HG03064 (cell line): ENCODE data around the gene CCR4.
"Not testable (repeated sequence)": the region's sequence is repeated elsewhere in the genome, so short reads cannot be mapped to it uniquely, and the experiment has no call there.

Experiments
- ATAC-seq: cut with Tn5 transposase; IDR thresholded peaks from one replicate; pipeline ENCODE4 v1.9.1; 2021; ENCODE audit warnings: low read depth; ENCODE audit not compliant: unreplicated experiment

The CCR4 gene

DNA sequence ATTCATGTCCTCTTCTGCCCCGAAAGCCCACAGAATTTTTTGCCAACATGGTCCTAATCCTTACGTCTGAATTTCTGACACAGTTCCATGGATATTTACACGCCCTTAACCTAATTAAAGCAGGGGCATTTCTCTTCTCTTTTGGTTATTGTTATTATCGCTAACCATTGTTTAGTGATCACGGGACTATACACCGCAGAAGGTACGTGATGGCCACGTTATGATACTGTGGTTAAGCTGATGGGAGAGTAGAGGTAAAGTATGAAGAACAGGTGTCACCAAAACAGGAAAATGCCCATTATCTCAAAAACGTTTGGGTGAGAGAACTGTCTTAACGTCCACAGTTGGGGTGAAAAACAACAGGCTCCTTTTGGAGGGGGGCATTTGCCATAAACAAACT is 26.4 kb downstream of the CCR4 start:
- no peak for ATAC-seq

DNA sequence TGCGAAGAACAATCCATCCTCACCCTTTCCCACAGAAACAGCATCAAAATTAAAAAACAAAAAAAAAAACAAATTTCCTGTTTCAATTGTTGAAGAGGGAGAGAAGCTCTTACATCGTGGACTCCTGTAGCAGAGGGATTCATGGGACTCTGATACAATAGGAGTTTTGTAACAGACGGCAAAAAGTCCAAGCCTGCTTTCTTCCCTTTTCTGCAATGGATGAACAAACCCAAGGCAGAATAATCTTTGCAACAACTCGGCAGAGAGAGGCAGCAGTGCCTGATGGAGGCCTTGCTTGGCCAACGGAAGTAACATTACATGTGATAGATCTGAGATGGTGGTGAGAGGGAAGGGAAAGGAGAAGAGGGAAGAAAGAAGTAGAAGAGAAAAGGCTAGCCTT is 26.9 kb downstream of the CCR4 start:
- no peak for ATAC-seq

DNA sequence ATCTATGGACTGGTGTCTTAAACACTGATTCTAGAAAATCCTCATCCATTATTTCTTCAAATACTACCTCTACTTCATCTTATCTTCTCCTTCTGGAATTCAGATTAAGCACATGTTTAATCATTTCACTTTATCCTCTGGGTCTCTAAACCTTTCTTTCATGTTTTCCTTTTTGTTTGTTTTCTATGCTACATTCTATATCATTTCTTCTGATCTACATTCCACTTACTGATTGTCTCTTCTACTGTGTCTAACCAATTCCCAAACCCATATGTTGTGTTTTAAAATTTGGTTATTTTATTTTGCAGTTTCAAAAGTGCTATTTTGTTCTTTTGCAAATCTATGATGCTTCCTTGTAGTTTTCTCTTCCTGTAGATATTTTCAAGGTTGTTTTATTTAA is 31.7 kb downstream of the CCR4 start:
- ATAC-seq, result no peak

DNA sequence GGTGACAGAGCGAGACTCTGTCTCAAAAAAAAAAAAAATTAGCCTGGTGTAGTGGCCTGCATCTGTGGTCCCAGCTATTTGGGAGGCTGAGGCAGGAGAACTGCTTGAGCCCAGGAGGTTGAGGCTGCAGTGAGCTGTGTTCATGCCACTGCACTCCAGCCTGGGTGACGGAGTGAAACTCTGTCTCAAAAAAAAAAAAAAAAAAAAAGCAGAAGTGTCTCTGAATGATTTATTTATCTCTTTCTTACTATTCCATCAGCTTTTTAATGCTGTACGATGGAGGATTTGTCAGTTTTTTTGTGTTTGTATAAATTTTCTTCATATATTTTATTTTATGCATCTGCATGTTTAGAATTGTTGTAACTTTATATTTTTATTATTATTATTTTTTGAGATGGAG is 33.5 kb downstream of the CCR4 start:
- not testable (repeated sequence) for ATAC-seq

DNA sequence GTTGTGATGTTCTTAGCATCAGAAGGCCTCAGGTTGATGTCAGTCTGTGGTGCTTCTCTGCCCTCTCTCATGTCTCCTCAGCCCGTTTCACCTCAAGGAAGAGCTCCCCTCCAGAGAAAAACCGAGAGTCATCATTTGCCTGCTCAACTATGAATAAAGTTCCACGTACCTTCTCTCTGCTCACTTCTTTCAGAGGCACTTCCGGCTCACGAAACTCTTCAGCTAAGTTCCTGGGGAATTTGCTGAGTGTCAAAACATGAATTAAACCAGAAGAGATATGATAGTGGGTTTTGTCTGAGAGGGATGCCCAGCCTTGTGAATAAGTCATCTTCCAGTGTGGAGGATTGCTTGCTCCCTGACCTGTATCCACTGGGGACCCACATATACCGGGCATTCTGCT is 37.7 kb downstream of the CCR4 start:
- ATAC-seq, result no peak

DNA sequence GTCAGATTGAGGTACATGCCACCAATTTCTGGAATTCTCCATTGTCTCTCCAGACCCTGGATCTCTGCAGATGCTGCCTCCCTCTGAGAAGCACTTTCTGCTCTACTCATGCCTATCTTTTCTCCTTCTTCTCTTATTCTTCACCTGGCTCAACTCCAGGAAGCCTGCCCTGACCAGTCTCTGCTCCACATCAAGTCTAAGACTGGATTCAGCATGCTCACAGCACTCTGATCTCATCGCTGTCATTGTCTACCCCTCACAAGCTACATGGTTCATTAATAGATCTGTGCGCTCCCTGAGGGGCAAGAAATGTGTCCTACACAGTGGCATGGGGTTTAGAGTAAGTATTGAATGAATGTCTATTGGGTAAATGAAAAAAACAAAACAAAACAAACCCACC is 38.7 kb downstream of the CCR4 start:
- ATAC-seq, result no peak

DNA sequence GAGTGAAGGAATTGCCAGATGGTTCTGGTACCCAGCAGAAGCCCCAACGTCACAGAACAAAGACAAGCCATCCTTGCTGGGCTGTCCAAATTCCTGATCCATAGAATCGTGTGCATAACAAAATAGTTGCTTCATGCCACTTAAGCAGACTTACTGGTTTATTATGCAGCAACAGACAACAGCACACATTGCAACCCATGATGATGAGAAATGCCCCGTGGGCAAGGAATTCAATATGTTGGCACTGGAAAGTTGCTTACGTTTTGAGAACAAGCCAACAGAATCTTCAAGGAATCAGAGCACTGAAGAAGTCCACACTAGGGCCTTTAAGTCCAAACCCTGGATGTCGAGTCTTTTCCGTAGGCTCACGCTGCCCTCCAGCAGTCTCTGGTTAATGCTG is 40.3 kb downstream of the CCR4 start:
- no peak for ATAC-seq

DNA sequence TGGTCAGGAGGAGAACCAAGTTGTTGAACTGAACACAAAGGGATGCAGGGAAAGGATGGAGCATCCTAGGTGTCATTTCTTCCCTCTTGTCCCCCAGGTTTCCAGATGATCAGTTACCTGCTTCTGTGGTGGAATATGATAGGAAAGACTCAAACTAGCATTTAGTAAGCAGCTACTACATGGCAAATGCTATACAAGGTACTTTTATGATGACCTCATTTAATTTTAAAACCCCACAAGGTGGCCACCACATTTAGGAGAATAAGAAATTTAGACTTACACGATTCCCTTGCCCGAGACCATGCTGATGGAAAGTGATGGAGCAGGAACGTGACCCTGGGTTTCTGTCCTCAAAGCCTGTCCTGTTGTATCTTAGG is 40.9 kb downstream of the CCR4 start:
- no peak for ATAC-seq

DNA sequence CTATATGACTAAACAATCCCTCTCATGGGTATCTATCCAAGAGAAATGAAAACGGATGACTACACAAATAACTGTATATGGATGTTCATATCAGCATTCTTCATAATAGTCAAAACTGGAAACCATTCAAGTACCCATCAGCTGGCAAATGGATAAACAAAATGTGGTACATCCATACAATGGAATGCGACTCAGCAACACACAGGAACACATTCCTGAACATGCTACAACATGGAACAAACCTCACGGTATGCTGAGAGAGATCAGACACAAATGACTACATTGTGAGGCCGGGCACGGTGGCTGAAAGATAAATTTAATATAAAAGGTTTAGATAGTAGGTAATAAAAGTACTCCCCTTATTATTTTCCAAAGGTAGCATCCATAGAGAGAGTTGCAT is 42.6 kb downstream of the CCR4 start:
- no peak for ATAC-seq

DNA sequence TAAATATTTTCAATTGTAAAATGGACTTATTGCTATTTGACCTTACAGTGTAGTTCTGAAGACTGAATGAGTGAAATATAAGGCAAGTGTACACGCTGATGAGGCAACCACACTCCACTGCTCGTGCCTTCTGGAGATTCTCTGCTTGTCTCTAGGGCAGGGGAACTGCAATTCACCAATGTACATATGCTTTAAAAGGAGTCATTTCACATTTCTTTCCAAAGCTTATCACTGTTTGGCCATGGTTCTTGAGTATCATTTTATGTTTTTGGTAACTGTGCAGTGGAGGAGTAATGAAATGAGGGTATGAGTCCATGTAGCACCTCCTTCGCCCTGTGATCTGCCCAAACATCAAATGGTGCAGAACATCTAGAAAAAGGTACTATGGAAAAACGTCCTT is 43.7 kb downstream of the CCR4 start:
- ATAC-seq, result no peak

DNA sequence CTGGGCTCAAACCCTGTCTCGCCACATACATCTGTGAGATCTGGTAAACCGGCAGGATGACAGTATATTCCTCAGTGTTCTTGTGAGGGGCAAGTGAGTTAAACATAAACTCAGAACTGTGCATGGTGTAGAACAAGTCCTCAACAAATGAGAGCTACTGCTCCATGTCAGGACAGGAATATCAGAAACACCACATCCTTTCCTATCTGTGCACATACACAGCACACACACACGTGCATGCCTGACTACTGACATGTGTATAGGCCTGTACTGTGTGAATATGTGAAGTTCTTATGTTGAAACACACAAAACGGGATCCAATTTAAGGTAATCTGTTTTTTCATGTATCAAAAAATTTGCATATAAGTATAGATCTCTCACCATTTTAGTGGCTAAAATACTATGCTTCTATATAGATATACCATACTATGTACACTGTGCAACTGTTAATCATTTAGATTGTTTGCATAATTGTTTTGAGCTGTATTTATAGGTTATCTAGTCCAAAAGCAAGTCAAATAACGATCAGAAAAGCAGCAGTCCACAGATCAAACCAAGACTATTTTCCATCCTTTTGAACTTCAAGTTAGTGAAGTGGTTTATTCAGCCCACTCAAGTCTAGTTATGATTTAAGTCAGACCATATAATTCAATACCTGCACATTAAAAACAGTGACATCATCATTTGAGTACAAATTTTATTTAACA is 44.8 kb downstream of the CCR4 start:
- ATAC-seq, result no peak

DNA sequence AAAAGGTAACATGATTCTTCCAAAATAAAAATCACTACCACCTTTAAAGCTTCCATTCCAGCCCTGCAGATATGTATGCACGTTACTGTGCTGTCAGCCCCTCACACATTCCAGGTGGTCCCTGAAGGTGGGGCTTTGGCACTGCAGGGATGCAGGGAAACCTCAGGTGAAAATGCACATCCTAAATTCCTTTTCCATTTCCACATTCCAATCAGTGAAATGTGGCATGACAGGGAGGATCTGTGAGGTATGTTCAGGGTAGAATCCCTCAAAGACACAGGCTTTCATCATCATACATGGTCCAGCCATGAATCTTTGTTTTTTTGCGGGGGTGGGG is 45.3 kb downstream of the CCR4 start:
- no peak for ATAC-seq

DNA sequence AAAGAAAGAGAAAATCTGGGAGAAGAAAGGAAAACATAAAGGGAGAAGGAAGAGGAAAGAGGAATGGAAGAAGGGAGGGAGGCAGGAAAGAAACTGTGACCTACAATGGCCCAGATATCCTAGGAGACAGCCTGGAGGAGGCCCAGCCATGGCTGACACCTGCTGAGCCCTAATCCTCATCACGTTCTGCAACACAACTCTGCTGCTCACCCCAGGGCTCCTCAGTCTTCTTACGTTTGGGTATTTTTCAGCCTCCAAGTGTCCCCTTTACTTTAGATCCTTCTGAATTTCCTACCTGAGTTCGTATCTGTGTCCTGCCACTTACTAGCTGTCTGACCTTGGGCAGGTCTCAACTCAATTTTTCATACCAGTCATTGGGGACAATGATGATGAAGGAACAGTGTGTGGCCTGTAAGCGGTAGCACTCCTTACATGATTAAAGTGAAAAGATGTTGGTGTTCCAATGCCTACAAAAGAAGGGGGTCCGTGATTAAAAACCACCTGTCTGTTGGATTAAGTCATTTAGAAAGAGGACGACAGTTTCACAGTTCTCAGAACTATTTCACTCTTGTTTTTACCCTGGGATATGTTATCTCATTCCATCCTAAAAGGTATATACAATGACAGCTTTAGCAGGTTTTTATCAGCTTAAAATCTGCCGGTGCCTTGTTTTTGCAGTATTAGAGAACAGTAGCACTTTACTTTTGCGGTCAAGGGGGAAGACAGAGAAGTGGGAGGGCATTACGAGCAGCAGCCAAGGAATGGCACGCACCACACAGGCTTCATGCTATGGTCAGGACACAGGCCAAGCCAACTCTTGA is 47.4 kb downstream of the CCR4 start:
- ATAC-seq, result no peak

DNA sequence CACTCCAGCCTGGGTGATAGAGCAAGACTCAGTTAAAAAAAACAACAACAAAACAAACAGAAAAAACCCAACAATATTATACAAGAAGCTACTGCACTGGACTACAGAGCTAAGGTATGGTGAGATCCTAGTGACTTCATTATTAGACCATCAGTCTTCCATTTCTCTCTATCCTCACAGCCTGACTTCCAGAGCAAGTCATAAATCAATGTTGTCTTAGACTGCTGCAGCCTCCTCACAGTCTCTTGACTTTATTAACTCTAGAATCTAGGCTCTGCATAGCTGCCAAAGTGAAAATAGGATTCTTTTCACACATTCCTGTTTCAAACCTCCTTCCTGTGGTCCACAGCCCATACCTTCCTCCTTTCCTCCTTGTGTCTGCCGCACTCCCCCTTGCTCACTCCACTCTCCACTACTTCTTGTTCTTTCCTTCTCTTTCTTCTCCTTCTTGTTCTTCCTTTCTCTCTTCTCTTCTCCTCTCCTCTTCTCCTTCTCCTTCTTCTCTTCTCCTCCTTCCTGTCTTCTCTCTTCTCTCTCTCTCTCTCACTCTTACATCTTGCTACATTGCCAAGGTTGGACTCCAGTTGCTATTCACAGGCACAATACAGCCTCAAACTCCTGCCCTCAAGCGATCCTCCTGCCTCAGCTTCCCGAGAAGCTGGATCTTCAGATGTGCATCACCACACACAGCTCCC is 49.4 kb downstream of the CCR4 start:
- ATAC-seq, result no peak

DNA sequence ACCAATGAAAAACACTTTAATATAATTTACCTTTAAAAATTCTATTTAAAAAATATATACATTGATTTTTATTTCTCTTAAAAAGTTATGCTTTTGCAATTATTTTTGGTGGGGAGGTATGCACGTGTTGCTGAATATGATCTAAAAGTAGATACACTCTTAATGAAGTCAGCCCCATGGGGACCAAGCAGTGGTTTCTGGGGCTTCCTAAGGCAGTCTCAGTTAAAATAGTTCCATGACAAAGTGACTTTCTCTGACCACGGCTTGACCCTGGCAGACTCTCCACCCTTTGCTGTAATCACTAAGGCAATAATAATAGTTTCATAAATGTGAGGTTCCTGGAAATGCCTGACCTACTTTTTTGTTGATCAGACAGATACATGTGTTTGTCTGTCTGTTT is 50.4 kb downstream of the CCR4 start:
- ATAC-seq, result no peak

DNA sequence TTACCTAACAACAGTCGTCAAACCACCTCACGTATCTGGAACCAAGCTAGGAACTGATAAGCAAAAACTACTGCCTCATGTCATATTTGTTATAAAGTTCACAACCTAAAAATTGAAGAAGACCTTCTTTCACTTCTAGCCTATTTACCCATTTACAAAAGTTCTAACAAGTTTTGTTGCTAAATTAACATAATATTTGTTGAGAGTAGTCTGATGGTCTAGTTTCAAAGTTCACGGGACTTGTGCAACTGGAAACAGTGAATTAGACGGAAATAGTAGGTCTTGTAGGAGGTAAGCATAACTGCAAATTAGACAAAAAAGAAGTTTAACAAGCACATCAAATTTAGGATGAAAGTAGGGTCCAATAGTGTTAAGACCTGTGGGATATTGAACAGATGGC is 51.9 kb downstream of the CCR4 start:
- no peak for ATAC-seq

DNA sequence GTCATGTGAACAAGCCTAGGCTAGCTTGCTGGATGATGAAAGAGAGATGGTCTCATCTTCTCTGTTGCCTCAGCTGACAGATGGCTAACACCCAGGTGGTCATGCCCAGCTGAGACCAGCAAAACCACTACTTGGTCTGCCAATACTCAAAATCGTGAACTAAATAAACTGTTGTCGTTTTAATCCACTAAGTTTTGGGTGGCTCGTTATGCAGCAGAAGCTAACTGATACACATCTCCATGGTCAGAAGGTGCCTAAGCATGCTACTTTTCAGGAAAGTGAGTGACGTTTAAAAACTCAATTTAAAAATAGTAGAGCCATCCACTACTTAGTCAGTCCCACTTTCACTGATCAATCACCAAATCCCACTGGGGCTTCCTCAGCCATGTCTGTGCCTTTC is 52.8 kb downstream of the CCR4 start:
- ATAC-seq, result no peak

DNA sequence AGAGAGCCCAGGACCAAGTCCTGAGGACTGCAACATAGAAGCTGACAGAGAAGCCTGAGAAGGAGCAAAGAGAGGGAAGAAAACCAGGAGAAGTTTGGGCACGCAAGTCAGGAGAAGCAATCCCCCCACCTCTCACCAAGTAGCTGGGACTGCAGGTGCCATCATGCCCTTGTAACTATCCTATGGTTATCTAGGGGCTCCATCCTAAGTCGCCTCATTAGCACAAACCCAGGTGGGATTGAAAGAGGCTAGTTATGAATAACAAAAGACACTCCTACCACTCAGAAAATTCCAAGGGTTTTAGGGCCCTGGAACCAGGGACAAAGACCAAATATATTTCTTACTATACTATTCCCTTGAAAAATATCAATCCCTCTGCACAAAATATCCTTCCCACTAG is 53.5 kb downstream of the CCR4 start:
- ATAC-seq, result no peak
